SKM-1 treated with dmso at 0.1 percent for 144 hours (cell line): ENCODE data around the gene IRF2.
A peak's percentile ranks its signal among the peaks of the same experiment; 100 is the strongest.
"Not testable (repeated sequence)": the region's sequence is repeated elsewhere in the genome, so short reads cannot be mapped to it uniquely, and the experiment has no call there.

Source experiments
- DNase-seq: peaks from one replicate; lab custom pipeline; 2025; ENCODE audit not compliant: unreplicated experiment; lab: John Stamatoyannopoulos, UW

IRF2 gene

DNA sequence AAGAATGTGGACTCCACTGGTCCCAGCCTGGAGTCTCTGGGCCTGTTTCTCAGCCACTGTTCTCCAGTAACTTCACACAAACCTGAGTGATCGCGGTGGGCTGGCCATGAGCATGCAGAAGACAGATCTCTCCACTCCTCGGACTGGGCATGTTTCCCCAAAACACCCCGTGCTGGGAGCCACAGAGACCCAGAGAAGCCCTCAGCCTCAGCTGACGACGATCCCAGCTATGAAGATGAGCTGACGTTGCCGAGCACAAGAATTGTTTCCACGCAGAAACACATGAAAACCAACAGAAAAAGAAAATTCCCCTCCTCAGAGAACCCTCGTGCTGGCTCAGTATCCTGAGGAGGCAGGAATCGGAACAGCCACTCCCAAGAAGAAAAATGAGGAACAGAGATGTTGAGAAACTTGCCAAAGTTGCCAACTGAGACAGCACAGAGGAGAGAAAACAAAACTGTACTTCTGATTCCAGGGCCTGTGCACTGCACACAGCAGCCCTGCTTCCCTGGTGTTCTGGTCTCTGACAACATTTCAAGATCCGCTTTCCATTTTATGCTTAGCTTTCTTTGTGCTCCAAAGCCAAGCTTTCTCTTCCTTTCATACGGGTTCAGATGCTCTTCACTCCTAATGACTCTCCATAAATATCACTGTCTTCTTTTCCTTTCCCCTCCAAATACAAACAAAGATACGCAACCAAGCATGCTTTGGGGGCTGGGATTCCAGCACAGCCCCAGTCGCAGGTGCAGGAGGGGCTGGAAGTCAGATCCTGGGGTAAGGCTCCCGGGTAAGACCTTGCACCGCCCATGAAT is 81.4 kb downstream of the IRF2 start:
- DNase-seq, result peak; percentile 34

- DNase-seq, result no peak
Measured at GRCh38 chr4:184392316-184392715, 82.0 kb downstream of the IRF2 start.

DNA sequence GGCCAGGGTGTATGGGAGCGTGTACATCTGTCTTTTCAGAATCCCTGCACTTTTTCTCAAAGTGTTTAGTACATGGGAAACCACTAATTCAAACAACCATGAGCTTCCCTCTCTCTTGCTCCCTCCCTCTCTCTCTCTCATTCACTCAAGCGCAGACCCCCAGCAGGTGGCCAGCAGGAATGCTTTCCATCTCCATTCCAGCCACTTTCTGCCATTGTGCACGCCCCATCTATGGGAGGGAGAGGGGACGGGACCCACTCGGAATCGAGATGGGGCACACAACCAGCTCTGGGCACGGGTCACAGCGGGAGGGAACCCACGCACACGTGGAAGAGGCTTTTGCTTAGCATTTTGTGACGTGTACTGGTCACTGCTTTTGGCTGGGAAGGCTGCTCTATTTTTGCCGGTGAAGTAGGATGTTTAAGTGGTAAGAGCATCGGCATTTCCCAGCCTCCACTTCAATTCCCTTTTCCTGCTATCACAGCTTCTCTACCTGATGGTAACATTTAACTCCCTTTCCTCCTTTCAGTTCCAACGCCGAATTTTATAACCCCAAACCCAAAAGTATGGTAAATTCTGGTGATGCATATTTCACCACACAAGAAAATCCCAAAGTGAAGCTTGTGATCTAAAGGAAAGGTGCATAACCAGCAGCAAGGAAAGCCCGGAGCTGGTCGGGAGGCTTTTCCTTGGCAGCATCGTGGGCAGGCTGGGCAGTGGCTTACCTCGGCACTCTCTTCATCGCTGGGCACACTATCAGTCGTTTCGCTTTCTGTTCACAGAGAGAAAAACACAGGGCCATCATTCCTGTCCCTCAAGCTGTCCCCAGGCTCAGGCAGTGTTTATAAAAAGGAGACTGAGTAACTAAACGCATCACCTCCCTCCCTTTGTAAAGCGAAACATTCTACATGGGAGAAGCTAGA is 84.1 kb downstream of the IRF2 start:
- no peak for DNase-seq

- no peak for DNase-seq
Measured at GRCh38 chr4:184388106-184388505, 86.2 kb downstream of the IRF2 start.

- DNase-seq, result no peak
Measured at GRCh38 chr4:184387351-184387750, 87.0 kb downstream of the IRF2 start.

GRCh38 chr4:184386271-184386781 is 88.0 kb downstream of the IRF2 start:
- DNase-seq, result no peak

DNA sequence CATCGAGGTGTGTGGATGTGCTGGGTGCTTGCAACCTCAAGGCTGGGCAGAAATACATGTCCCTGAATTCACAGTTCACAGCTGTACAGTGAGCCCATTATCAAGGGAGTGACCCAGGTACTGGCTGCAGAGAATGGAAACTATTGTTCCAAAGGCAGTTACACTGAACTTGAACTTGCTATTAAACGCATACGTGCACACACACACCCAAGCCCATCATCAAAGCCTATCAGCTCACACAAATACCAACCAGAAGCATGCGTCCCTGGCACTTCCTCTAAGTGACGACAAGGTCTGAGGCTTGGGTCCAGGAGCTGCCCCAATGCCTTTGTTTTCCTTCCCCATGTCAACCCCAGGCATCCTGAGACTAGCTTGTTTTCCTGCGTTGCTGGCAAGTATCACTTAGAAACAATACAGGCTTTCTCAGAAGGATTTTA is 88.6 kb downstream of the IRF2 start:
- no peak for DNase-seq

DNA sequence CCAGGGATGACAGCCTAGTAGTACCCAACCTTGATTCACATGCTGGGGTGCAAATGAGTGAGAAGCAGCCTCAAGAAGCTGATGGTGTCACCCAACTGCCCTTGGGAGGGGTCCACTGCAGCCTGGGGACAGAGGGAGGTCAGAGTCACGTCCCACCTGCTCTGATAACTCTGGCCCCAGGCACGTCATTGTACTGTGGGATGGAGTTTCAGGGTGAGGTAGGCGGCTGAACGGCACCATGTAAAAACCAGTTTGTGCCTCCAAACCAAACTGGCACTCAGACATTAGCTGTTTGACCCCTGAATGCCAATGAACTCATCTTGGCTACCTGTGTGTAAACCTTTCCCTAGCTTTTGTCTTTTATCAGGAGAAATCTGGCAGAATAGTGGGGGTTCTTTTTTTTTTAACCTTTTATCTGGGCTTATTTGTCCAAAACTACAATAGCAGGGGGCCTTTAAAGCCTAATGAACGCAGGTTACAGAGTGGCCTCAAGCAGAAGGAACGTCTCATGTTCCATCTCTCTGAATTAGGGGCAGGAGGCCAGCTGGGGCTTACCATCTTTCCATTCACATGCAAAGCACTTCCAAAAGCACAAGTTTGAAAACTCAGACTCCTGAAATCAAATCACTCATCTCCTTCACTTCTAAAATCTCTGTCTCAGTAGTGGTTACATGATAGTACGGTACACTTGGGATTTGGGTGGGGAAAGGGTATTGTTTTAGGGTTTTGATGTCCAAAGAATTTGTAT is 89.4 kb downstream of the IRF2 start:
- DNase-seq, result no peak

GRCh38 chr4:184384056-184384809 is 90.1 kb downstream of the IRF2 start:
- DNase-seq, result peak; percentile 61

DNA sequence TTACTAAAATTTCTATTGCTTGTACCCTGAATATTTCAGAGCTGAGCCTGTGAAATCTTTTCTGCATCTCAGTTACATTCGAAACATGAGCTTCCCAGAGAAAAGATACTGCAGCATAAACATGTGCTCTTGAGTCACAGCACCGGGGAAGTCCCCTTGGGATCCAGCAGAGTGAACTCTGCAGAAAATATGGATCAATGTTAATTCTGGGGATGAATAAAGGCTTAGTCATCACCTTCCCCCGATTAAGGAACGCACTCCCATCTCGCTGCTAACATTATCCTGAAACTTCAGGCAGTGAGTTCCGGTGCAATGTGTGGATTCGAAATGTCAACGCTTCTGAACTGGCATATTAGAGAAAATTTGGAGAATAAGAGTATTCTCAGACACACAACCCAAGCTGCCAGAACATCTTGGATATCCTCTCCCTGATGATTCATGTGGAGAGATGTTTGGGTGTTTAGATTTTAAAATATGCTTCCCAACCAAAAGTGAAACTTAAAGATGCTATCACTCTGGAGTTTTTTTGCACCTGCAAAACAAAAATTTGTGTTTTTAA is 90.8 kb downstream of the IRF2 start:
- no peak for DNase-seq

DNA sequence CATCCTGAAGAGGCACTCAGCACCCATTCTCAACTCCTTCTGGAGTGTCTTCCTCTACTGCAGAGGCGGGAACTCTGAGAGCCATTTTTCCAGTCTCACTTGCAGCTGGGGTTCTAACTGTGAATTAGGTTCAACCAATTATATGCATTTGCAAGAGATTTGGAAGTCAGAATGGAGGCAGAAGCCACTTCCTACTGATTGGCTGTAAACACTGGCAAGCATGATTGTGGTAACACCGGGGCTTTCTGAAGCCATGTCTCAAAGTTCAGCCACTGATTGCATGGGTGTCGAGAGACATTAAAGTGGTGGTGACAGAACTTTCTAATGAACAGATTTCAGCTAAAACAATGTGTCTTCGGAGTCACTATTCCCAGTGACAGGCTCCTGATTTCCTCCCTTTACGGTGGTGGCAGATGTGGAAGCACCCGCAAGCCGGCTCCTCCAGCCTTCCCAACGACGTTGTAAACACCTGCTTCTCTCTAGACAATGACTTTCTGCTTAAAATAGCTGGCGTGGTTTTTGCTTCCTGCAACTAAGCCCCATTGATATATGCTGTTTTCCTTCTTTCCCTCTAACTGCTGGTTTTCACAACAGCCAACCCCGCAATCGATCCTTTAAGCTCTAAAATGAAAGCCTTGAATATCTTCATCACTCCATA is 92.0 kb downstream of the IRF2 start:
- no peak for DNase-seq

- DNase-seq, result no peak
Measured at GRCh38 chr4:184380707-184381106, 93.6 kb downstream of the IRF2 start.

DNA sequence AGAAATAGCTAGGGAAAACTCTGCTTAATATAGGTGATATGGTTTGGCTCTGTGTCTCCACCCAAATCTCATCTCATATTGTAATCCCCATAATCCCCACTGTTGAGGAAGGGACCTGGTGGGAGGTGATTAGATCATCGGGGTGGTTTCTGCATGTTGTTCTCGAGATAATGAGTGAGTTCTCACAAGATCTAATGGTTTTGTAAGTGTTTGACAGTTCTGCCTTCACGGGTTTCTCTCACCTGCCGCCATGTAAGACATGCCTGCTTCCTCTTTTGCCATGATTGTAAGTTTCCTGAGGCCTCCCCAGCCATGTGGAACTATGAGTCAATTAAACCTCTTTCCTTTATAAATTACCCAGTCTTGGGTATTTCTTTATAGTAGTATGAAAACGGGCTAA is 94.1 kb downstream of the IRF2 start:
- DNase-seq, result not testable (repeated sequence)

DNA sequence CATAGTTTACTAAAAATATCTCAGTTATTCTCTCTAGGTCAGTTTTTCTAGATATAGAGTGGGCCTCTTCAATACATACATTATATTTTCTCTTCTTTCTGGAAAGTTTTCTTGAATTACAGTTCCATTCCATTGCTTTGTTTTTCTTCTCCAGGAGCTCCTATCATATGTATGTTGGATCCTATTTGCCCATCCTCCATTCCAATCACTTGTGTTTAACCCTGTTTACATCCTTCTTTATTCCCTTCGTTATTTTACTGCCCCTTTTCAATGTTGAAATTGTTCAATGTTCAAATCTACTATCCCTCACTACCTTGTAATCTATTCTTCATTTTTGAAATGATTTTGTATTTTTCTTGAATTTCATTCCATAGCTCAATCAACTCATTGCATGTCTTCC is 97.4 kb downstream of the IRF2 start:
- no peak for DNase-seq

DNA sequence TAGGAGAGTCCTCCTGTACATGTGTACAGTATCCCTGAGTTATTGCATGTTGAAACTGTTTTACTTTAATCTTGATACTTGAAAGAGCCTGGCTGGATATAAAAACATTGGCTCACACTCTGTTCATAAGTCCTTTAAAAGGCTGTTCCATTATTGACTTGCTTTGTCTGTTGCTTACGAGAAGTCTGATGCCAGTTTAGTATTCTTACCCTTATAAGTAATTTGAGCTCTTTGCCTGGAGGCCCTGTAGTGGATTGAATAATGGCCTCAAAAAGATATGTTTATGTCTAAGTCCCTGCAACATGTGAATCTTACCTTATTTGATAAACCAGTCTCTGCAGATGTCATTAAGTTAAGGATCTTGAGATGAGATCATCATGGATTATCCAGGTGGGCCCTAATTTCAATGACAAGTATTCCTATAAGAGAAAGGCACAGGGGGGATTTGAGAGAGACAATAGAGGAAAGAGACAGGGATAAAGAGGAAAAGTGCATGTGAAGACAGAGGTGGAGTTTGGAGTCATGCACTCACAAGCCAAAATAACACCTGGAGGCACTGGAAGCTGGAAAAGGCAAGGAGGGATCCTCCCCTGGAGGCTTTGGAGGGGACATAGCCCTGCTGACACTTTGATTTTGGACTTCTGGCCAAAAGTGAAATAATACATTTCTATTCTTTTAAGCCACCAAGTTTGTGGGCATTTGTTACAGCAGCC is 98.1 kb downstream of the IRF2 start:
- no peak for DNase-seq

DNA sequence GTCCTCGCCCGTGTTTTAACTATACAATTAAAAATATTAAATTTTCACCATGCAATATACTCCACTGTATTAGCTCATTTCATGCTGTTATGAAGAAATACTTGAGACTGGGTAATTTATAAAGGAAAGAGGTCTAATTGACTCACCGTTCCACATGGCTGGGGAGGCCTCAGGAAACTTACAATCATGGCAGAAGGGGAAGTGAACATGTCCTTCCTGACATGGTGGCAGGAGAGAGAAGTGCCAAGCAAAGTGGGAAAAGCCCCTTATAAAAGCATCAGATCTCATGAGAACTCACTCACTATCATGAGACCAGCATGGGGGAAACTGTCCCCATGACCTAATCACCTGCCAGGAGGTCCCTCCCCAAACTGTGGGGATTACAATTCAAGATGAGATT is 98.7 kb downstream of the IRF2 start:
- DNase-seq, result peak; percentile 8

GRCh38 chr4:184375027-184375426 is 99.3 kb downstream of the IRF2 start:
- DNase-seq, result no peak

GRCh38 chr4:184373886-184374405 is 100.4 kb downstream of the IRF2 start:
- DNase-seq, result no peak

GRCh38 chr4:184371390-184371787 is 103.0 kb downstream of the IRF2 start:
- no peak for DNase-seq
